NCI-H2029 (cell line): ENCODE measurements around the gene ARV1.
A peak's percentile ranks its signal among the peaks of the same experiment; 100 is the strongest.
"Not testable (repeated sequence)": the region's sequence is repeated elsewhere in the genome, so short reads cannot be mapped to it uniquely, and the experiment has no call there.

Experiments used
- DNase-seq: peaks from one replicate; lab custom pipeline; 2025; lab: John Stamatoyannopoulos, UW

The ARV1 gene

DNA sequence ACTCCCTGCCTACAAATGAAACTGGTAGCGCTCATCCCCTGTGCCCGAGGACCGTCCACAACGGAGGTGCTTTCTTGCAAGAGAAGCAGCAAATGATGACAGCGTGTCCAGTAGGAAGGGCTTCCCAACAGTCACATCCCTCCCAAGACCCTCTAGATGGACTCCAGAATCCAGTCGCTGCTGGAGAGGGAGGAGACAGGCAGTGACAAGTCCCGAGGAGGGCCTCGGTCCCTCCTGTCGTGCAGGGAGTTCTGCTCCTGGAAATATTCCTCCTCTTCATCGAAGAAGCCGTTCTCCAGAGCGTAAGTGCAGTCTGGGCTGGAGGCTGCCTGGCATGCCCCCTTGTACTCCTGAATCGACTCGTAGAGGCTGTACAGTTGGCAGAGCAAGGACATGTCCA is 40.8 kb downstream of the ARV1 start:
- no peak for DNase-seq

GRCh38 chr1:231020139-231020601 is 41.3 kb downstream of the ARV1 start:
- DNase-seq = peak; percentile 20

GRCh38 chr1:231020816-231021215 is 41.9 kb downstream of the ARV1 start:
- no peak for DNase-seq

- no peak for DNase-seq
Observed at GRCh38 chr1:231021540-231022031, 42.7 kb downstream of the ARV1 start.

GRCh38 chr1:231022543-231022942 is 43.6 kb downstream of the ARV1 start:
- not testable (repeated sequence) for DNase-seq

- no peak for DNase-seq
Observed at GRCh38 chr1:231023150-231023549, 44.3 kb downstream of the ARV1 start.

DNA sequence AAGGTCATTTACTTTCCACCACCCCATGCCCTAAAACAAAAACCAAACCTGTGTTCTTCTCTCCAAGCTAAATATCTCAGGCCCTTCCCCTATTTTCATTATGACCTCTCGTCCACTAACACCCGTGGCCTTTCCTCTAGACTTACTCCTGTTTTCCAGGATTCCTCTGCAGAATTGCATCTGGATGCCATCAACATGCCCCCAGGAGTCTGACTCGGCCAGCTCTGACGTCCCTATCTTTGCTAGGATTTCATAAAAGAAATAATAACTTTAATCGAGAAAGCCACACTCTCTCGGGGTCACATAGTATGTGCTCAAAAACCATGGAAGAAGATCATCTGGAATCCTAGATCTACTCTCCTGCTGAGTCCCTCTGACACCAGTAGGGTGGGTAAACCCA is 47.7 kb downstream of the ARV1 start:
- DNase-seq = no peak

GRCh38 chr1:231027136-231027925 is 48.4 kb downstream of the ARV1 start:
- DNase-seq = no peak

DNA sequence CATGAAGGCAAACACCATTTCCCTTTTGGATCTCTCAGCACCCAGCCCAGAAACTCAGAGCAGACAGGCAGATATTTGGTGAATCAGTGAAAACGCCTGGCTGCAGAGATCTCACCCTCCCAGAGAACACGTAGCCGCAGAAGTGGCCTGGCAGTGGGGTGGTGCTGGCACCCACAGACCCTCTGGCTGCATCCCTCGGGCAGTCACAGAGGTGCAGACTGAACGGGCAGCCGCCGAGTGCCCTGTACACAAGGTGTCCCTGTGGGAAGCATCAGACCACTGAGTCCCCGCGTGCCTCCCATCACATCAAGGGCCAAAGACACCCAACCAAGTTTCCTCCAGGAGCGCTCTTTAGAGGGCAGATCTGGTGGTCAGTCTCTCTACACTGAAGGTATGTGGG is 49.1 kb downstream of the ARV1 start:
- DNase-seq = no peak

DNA sequence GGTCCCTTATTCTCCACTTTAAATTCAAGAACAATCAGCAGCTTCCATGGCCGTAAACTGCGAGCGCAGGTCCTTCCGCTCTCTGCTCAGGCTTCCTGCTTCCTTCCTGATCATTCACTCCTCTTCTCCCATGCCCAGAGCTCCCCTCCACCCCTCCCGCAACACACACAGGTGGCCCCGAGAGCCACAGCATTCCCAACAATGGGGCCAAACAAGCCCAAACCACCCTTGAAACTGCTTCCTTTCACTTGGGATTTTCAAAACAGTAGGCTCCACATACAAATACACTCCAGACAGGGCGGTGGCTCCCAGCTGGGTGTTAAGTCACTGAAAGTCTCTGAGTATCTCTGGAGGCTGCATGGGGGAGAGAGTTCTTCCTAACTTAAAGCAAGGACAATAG is 49.8 kb downstream of the ARV1 start:
- DNase-seq = no peak

DNA sequence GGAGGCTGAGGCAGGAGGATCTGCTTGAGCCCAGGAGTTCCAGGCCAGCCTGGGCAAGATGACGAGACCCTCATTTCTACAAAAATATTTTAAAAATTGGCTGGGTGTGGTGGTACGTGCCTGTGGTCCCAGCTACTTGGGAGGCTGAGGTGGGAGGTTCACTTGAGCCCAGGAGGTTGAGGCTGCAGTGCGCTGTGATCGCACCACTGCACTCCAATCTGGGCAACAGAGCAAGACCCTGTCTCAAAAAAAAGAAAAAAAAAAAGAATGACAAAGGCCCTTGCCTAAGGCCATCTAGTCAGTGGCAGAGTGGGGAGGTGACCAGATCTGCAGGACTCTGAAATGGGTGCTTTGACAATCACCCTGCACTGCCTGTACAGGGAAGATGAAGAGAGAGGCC is 50.4 kb downstream of the ARV1 start:
- not testable (repeated sequence) for DNase-seq

DNA sequence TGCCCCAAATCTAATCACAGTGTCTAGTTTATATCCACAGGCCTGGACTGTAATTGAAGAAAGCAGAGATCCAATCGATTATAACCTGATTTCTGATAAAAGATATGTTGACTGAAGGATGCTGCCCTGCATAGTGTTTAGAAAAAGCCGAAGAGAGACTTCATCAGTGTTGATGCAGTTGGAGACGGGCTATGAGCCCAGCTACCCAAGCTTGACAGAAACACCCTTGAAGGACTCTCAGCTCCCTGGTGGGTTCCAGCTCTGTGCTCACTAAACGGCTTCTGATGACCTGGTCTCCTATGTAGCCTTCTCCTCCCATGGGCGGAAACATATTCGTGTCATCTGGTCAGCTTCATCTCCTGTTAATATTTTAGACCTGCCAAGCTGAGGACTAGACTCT is 50.9 kb downstream of the ARV1 start:
- no peak for DNase-seq

GRCh38 chr1:231032963-231033362 is 54.1 kb downstream of the ARV1 start:
- DNase-seq = no peak

GRCh38 chr1:231035799-231036198 is 56.9 kb downstream of the ARV1 start:
- no peak for DNase-seq

DNA sequence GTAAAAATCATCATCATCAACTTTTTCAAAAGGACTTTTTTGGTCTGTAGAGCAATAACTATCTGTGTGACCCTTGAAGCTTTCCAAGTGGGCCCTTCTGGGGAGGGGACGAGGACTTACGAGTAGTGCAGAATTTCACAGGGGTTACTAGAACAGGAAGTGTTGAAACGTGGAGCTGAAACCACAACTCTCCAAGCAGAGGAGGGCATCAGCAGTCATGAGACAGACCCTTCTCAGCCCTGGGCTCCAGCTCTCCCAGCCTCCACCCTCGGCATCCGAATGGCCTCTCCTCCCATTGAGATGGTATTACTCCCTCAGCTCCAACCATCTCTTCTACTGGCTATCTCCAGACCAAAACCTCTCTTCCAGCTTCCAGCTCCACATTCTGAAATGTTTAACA is 57.5 kb downstream of the ARV1 start:
- no peak for DNase-seq

DNA sequence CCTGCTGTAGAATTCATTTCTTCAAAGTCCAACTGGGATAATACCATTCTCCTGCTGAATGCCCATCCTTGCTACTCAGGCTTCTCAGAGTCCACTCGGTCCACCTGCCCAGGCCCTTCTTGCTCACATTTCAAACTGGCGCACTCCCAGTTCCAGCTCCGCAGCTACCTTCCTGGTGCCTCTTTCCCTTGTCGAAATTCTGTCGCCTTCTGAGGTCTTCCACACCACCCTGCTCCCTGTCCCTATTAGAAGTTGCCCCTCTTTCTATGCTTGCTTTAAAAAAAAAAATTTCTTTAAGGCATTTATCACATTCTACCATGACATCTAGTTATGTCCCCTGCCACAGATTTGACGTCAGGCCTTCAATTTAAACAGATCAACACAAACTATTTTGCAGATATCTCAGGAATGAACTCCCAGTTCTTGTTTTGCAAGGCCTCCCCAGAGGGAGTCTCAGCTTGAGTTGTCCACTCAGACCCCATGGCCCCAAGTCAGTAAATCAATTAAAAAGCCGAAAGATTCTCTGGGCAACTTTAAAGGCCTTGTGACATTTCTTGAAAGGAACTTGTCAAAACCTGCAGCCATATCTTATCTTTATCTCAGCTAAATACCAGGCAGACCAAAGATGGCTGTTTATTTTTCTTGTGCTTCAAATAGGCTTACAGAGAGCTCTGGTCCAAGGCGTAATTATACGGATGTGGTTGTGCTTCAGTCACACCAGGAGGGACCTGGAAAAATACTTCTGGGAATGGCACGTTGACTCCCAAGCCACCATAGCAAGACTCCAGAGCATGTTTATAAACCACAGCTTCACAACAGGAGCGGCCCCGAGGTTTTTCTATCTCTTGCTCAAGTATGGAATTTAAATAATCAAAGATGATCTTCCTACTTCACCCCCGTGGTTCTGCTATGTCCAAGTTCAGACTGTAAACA is 59.0 kb downstream of the ARV1 start:
- DNase-seq = no peak

GRCh38 chr1:231039161-231040018 is 60.5 kb downstream of the ARV1 start:
- DNase-seq = no peak

DNA sequence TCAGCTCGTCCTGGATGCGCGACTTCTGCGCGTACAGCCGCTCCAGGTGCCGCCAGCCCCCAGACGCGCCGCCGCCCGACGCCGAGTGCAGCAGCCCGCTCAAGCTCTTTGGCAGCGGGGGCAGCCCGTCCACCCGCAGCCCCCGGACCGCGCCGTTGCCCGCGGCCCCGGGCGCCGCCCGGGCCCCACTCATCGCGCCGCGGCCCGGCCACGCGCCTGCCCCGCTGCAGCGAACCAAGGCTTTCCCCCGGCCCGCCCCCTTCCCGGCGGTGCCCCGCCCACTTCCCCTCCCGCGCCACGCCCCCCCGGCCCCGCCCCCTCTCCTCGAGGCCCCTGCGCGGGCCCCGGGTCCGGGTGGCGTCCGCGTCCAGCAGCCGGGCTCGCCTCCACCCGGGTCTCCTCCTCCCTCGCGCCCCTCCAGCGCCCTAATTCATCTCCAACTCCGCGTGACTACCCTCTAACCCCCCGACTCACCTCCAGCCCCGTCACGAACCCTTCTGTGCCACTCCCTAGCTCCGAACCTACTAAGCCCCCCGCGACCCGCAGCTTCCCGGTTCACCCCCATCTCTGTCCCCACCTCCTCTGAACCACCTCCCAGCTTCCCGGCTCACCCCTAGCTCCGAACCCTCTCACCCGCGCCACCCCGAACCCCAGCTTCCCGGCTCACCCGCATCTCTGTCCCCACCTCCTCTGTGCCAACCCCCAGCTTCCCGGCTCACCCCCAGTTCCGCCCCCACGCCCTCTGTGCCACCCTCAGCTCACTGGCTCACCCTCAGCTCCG is 61.3 kb downstream of the ARV1 start, which contains the start of gene FAM89A:
FAM89A (minus strand) TSS at position 236 of the 781 bp plus-strand sequence; CDS start at position 193, 43 bp downstream.
- DNase-seq = no peak

DNA sequence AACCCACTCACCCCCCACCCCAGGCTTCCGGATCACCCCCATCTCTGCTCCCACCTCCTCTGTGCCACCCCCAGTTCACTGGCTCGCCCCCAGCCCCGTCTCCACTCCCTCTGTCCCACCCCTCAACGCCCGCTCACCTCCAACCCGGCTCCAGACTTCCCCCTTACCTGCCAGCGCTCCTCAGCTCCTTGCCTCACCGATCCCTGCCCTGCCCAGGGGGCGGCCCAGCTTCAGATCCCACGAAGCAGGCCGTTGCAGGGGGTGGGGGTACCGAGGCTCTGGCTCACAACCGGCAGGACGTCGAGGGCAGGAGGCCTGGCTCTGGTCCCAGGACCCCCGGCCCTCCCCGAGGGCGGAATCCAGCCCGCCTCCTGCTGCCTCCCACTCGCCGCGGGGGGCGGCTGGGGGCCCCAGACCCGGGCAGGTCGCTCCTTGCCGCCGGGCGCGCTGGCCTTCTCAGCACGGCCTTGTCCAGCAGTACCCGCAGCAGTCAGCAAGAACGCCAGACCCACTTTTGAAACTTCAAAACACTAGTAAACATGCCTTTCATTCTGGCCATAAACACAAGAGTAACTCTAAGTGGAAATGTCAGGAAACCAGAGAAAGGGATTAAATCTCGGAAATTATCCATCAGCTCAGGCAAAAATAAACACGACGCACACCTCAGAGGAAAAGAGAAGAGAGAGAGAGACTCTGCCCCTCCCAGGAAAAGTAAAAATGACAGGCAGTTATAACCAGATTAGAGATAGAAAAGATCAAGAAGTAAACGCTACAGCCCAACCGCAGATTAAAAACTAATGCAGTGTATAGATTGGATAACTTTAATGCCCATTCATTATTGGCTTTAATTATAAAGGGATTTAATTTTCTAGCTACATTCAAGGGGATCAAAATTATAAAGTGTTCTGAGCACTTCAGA is 62.2 kb downstream of the ARV1 start:
- no peak for DNase-seq
